ENCODE measurements around the gene RABL2B.

DNA sequence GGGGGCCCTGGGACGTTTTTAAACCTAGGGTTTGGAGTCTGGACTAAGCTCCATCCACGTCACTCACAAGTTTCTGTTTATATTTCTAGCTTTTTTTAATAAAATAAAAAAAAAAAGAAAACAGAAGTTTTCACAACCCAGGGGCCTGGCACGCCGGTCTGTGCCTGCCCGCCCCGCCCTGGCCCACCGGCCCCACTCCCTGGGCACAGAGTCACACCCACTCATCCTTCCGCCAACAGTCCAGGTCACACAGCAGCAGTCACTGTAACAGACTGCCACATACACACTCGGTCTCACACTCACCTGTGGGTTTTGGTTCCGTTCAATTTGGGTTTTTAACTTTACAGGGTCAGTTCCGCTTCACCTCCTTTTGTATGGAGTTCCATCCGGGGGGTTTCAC is 50.8 kb downstream of the RABL2B start:
- TF ChIP-seq CTCF (IDR thresholded peaks at IDR 0.05; ENCODE audit: low read length) (no peak), EZH2phosphoT487 (IDR thresholded peaks at IDR 0.05; ENCODE audit: low read length) (no peak)
